ENCODE data around the gene SLC6A9. TPM values are rescaled to one million over a fixed set of nuclear protein-coding genes. Genes with fewer than 3 reads are reported as not detected.

SLC6A9 gene
- total RNA-seq, 3 donors from 2014 or later (not counting 1 experiment from before 2014, with no cell fraction given) = 0.29 to 0.55 TPM; not detected in 1

DNA sequence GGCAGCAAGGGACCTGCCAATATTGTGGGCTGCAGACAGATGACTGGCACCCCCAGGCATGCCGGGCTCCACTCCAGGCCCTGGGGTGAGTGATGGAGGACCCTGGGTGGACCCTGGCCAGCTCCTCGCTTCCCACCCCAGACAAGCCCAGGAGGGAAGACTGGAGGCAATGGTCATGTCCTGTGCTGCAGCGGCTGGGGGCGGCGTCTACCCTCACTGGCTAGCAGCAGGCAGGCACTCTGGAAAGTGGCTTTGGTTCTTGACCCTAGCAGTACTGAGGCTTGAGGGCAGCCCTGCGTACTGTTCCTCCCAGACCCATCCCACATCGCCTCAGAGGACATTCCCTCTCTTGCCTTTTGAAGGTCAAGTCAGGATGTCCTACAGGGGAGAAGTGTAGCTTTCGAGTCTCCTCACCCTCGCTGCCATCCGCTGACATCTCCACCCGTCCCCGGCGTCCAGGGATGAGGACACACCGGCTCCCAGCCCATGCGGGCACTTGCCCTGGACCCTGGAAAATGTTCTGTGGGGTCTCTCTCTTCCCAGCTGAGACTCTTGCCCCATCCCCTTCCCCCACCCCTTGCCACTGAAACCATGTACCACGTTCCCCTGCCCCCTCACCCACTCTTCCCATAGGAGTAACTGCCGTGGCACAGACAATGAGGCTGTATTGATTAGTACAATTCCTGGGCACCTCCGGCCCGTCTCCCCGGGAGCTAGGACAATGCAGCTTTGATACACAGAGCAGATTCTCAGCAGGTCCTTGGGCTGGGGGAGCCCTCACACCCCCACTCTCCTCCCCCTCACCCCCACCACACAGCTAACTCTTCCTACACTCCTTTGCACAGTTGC lies 15.0 kb downstream of the SLC6A9 start:
- H3K36me3 ChIP-seq (ENCODE audit: control insufficient read depth, insufficient read depth, low read length) = no peaks in the 10 kb centered on the region
- H3K4me1 ChIP-seq (ENCODE audit: control insufficient read depth, insufficient read depth, low read length) = no peaks in the 10 kb centered on the region
- Mint-ChIP-seq H3K9me3 (no peaks in the 10 kb centered on the region), H3K27ac (no peak overlapping the region), H3K4me1 (no peaks in the 10 kb centered on the region), H3K27me3 (ENCODE audit: low read depth in 2 of 2) (peaks cover 0 to 7% of the 10 kb centered on the region in 2 donors), H3K36me3 (no peaks in the 10 kb centered on the region), H3K4me3 (no peak overlapping the region)
- WGBS (ENCODE audit: insufficient coverage) = 93% methylated on average over 20 of the region's 20 CpGs
- intact Hi-C loops (cut with micrococcal nuclease) = no loop called here
- TF ChIP-seq, protein P1, sequence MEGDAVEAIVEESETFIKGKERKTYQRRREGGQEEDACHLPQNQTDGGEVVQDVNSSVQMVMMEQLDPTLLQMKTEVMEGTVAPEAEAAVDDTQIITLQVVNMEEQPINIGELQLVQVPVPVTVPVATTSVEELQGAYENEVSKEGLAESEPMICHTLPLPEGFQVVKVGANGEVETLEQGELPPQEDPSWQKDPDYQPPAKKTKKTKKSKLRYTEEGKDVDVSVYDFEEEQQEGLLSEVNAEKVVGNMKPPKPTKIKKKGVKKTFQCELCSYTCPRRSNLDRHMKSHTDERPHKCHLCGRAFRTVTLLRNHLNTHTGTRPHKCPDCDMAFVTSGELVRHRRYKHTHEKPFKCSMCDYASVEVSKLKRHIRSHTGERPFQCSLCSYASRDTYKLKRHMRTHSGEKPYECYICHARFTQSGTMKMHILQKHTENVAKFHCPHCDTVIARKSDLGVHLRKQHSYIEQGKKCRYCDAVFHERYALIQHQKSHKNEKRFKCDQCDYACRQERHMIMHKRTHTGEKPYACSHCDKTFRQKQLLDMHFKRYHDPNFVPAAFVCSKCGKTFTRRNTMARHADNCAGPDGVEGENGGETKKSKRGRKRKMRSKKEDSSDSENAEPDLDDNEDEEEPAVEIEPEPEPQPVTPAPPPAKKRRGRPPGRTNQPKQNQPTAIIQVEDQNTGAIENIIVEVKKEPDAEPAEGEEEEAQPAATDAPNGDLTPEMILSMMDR (IDR thresholded peaks at IDR 0.05) = no peak
- H3K4me3 ChIP-seq (ENCODE audit: low read length) = no peak overlapping the region
- ATAC-seq (no peak), DNase-seq (no peak)
- no peak overlapping the region for H3K27ac ChIP-seq (ENCODE audit: low read length)
- H3K27me3 ChIP-seq (ENCODE audit: control insufficient read depth, insufficient read depth, low read length) = no peaks in the 10 kb centered on the region
- no peaks in the 10 kb centered on the region for H3K9me3 ChIP-seq (ENCODE audit: control insufficient read depth, insufficient read depth, low read length)

DNA sequence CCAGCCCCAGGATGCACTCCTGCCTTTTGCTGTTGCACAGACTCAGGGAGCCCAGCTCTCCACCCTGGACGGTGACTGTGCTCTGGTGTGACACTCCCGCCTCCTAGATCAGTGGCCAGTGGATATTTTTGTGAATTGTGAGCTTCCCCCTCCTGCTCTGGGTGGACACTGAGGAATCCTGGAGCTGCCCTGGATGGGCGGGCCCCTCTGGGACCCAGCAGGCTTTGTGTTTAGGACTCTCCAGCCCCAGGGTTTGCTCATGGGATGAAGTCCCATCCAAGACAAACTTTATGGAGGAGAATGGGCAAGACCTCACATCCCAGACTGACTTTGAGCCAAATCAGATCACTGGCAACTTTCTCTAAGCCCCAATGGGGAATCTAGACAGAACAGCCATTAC lies 16.1 kb downstream of the SLC6A9 start:
- no peak for DNase-seq
- H3K9me3 Mint-ChIP-seq = no peaks in the 10 kb centered on the region
- H3K27me3 ChIP-seq (ENCODE audit: control insufficient read depth, insufficient read depth, low read length) = no peaks in the 10 kb centered on the region
- no peak for ATAC-seq
- WGBS (ENCODE audit: insufficient coverage) = 96% methylated on average over 3 of the region's 3 CpGs
- intact Hi-C loops (cut with micrococcal nuclease) = no loop called here
- no peak overlapping the region for H3K4me3 Mint-ChIP-seq
- no peak overlapping the region for H3K27ac Mint-ChIP-seq
- H3K9me3 ChIP-seq (ENCODE audit: control insufficient read depth, insufficient read depth, low read length) = no peaks in the 10 kb centered on the region
- H3K36me3 Mint-ChIP-seq = no peaks in the 10 kb centered on the region
- H3K4me3 ChIP-seq (ENCODE audit: low read length) = no peak overlapping the region
- no peaks in the 10 kb centered on the region for H3K4me1 ChIP-seq (ENCODE audit: control insufficient read depth, insufficient read depth, low read length)
- TF ChIP-seq, protein P1 (IDR thresholded peaks at IDR 0.05) = no peak
- H3K27ac ChIP-seq (ENCODE audit: low read length) = no peak overlapping the region
- H3K36me3 ChIP-seq (ENCODE audit: control insufficient read depth, insufficient read depth, low read length) = no peaks in the 10 kb centered on the region
- peaks cover 0 to 7% of the 10 kb centered on the region in 2 donors for H3K27me3 Mint-ChIP-seq (ENCODE audit: low read depth in 2 of 2)
- no peaks in the 10 kb centered on the region for H3K4me1 Mint-ChIP-seq

DNA sequence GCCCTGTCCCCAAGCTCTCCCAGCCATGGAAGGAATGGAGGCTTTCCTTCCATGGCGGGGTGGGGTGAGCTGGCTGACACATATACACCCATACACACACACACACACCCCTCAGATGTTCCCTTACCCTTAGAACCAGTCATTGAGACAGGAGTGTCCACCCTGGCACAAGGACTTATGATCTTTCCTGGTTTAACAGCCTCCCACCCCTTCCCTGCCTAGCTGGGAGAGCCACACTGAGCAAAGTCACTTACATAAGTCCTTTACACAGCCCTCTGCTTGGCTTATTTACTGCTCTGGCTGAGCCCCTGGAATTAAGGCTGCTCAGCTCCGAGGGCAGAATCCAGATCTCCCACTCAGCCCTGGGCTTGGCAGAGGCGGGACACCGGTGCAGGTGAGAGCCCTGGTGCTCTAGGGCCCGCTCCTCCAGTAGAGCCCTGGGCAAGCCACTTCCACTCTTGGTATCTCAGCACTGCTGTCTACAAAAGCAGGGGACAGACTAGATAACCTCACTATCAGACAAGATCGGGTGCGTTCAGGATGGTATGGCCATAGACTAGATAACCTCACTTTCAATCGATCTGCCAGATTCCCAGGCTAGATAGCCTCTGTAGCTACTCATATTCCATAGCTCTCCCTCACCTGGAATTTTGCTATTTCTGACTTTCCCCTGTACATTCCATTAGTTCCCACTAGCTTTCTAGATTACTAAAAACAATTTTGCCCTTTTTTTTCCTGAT lies 16.7 kb downstream of the SLC6A9 start:
- Mint-ChIP-seq H3K27ac (no peak overlapping the region), H3K27me3 (ENCODE audit: low read depth in 2 of 2) (peaks cover 0 to 7% of the 10 kb centered on the region in 2 donors), H3K4me1 (no peaks in the 10 kb centered on the region), H3K9me3 (no peaks in the 10 kb centered on the region), H3K4me3 (no peak overlapping the region), H3K36me3 (no peaks in the 10 kb centered on the region)
- H3K27me3 ChIP-seq (ENCODE audit: control insufficient read depth, insufficient read depth, low read length) = no peaks in the 10 kb centered on the region
- no peak for ATAC-seq
- H3K9me3 ChIP-seq (ENCODE audit: control insufficient read depth, insufficient read depth, low read length) = no peaks in the 10 kb centered on the region
- H3K4me3 ChIP-seq (ENCODE audit: low read length) = no peak overlapping the region
- no peak overlapping the region for H3K27ac ChIP-seq (ENCODE audit: low read length)
- TF ChIP-seq, protein P1 (IDR thresholded peaks at IDR 0.05) = no peak
- H3K4me1 ChIP-seq (ENCODE audit: control insufficient read depth, insufficient read depth, low read length) = no peaks in the 10 kb centered on the region
- intact Hi-C loops (cut with micrococcal nuclease) = no loop called here
- H3K36me3 ChIP-seq (ENCODE audit: control insufficient read depth, insufficient read depth, low read length) = no peaks in the 10 kb centered on the region
- no peak for DNase-seq
- 89% methylated on average over 8 of the region's 8 CpGs for WGBS (ENCODE audit: insufficient coverage)
